ENCODE measurements around the gene RAB19. TPM values are rescaled to one million over a fixed set of nuclear protein-coding genes. Genes with fewer than 3 reads are reported as not detected.

Gene RAB19
- total and polyA plus RNA-seq, 2 of the 8 experiments (the other 6 are each of a cell fraction or from before 2014, with no cell fraction given): 9.8 to 11.0 TPM

GRCh38 chr7:140375323-140375722 lies 28.5 kb upstream of the RAB19 start:
- H2AFZ ChIP-seq (ENCODE audit: low read length): no peak overlapping the region
- H2BK5ac ChIP-seq (ENCODE audit: low read depth, low read length): no peak overlapping the region
- no peak overlapping the region for H2AK5ac ChIP-seq (ENCODE audit: low read depth, low read length)
- H3K23ac ChIP-seq (ENCODE audit: insufficient read length): no peak overlapping the region
- H3K23me2 ChIP-seq (ENCODE audit: low read depth, low read length): no peaks in the 10 kb centered on the region
- no peak overlapping the region for H4K8ac ChIP-seq (ENCODE audit: extremely low read depth, insufficient read depth, low read length)
- no peak for DNase-seq (ENCODE audit: low read depth in 1 of 2, low spot score in 2 of 2)
- no peaks in the 10 kb centered on the region for H3K9me3 ChIP-seq (ENCODE audit: insufficient read depth in 2 of 2, low read depth in 1 of 2, low read length in 1 of 2)
- H3K79me2 ChIP-seq (ENCODE audit: control insufficient read depth in 1 of 2, insufficient read depth in 2 of 2, low read length in 2 of 2): no peaks in the 10 kb centered on the region
- no peak overlapping the region for H3K18ac ChIP-seq (ENCODE audit: extremely low read depth, low read length)
- no peak overlapping the region for H3K4me2 ChIP-seq (ENCODE audit: insufficient read depth in 1 of 2, low read depth in 2 of 2, low read length in 2 of 2)
- no peak overlapping the region for H3K4ac ChIP-seq (replicated peaks; ENCODE audit: insufficient read length, low read depth, low read length)
- no peak overlapping the region for H2BK120ac ChIP-seq (replicated peaks; ENCODE audit: low read depth, low read length)
- H3K36me3 ChIP-seq (ENCODE audit: control insufficient read depth in 2 of 4, insufficient read depth in 4 of 4, low read length in 3 of 4): peaks cover 4 to 41% (median 17%) of the 10 kb centered on the region in 4 experiments
- H2BK12ac ChIP-seq (ENCODE audit: low read depth, low read length): no peak overlapping the region
- H4K91ac ChIP-seq (replicated peaks; ENCODE audit: insufficient read length, low read length): no peak overlapping the region
- ChIA-PET POLR2A (ENCODE audit: partially characterized antibody) (no interaction called here), CTCF (ENCODE audit: partially characterized antibody) (interaction anchor here (0.6 to 1.3 kb wide), 2 partner anchors 69 to 102 kb away, joined by 3 to 5 read pairs; no protein-coding TSS in a partner anchor)
- 97% methylated on average over 9 of the region's 9 CpGs; no CpG with 5 or more reads in 1 of the 2 experiments for WGBS, 2 experiments (ENCODE audit: extremely low coverage in 1 of 2, insufficient coverage in 1 of 2, insufficient read length in 1 of 2, insufficient replicate concordance in 2 of 2, low coverage in 1 of 2, low lambda C conversion rate in 2 of 2, missing lambda C conversion rate in 1 of 2)
- H3K56ac ChIP-seq (replicated peaks; ENCODE audit: insufficient read length, low read depth, low read length): no peak overlapping the region
- H3K79me1 ChIP-seq (ENCODE audit: low read depth, low read length): no peaks in the 10 kb centered on the region
- H4K20me1 ChIP-seq (replicated peaks in 1 of 2; ENCODE audit: control insufficient read depth in 1 of 2, insufficient read depth in 2 of 2, low read length in 2 of 2): peaks cover 3 to 4% of the 10 kb centered on the region in 2 experiments
- no peaks in the 10 kb centered on the region for H3K4me1 ChIP-seq (replicated peaks in 1 of 4; ENCODE audit: control insufficient read depth in 3 of 4, insufficient read depth in 4 of 4, low read length in 3 of 4)
- no peak overlapping the region for H4K5ac ChIP-seq (ENCODE audit: insufficient read length, low read depth, low read length)
- no peak overlapping the region for H2BK15ac ChIP-seq (ENCODE audit: low read length)
- H3K4me3 ChIP-seq (ENCODE audit: extremely low read depth in 1 of 4, insufficient read depth in 2 of 4, low read depth in 3 of 4, low read length in 4 of 4): no peak overlapping the region
- H3K27ac ChIP-seq (ENCODE audit: low read depth, low read length): no peak overlapping the region
- no peak overlapping the region for H2BK20ac ChIP-seq (ENCODE audit: low read length)
- no peak overlapping the region for H3K14ac ChIP-seq (ENCODE audit: insufficient read length)
- H3K9ac ChIP-seq (replicated peaks in 1 of 4; ENCODE audit: extremely low read depth in 1 of 4, low read depth in 3 of 4, low read length in 3 of 4): no peak overlapping the region
- no peaks in the 10 kb centered on the region for H3K27me3 ChIP-seq (replicated peaks in 1 of 4; ENCODE audit: control insufficient read depth in 3 of 4, extremely low read depth in 1 of 4, insufficient read depth in 3 of 4, low read length in 3 of 4)
- FAIRE-seq: no peak
- TF ChIP-seq SP4 (IDR thresholded peaks at IDR 0.05; ENCODE audit: low read length) (no peak), BACH1 (IDR thresholded peaks at IDR 0.05; ENCODE audit: low read length) (no peak), KDM5A (IDR thresholded peaks at IDR 0.05; ENCODE audit: low read length) (no peak), BRCA1 (IDR thresholded peaks at IDR 0.05; ENCODE audit: low read depth, low read length) (no peak), NANOG (IDR thresholded peaks at IDR 0.05; ENCODE audit: insufficient read depth, low read depth, low read length, poor library complexity, severe bottlenecking) (no peak), CHD1 (IDR thresholded peaks at IDR 0.05; ENCODE audit: low read depth, low read length) (no peak), ATF3 (IDR thresholded peaks at IDR 0.05; ENCODE audit: insufficient read depth, low read depth, low read length) (no peak), CBX5 (IDR thresholded peaks at IDR 0.05; ENCODE audit: low read depth, low read length) (no peak), KDM1A (IDR thresholded peaks at IDR 0.05; ENCODE audit: borderline replicate concordance, low read length) (no peak), RAD21 (IDR thresholded peaks at IDR 0.05 in 1 of 2, conservative IDR thresholded peaks at IDR 0.05 in 1 of 2; ENCODE audit: low read depth in 2 of 2, low read length in 2 of 2) (no peak), TAF1 (IDR thresholded peaks at IDR 0.05; ENCODE audit: low read depth, low read length) (no peak), BCL11A (IDR thresholded peaks at IDR 0.05; ENCODE audit: low read depth in 2 of 2, low read length in 2 of 2) (no peak), EGR1 (IDR thresholded peaks at IDR 0.05; ENCODE audit: borderline replicate concordance, low read depth, low read length) (no peak), NRF1 (IDR thresholded peaks at IDR 0.05; ENCODE audit: low read depth, low read length) (no peak)

All from H1 (cell line).